HCT116 (cell line): ENCODE data around the gene TRAF2. TPM values are rescaled to one million over a fixed set of nuclear protein-coding genes. Genes with fewer than 3 reads are reported as not detected.

ENCODE experiments used
- ATAC-seq: fragments of 200-7000 bp; cut with Tn5 transposase; 2 replicates; pipeline ENCODE4 v1.9.1; 2020; ENCODE audit warnings: mild to moderate bottlenecking, moderate library complexity
- BruUV-seq: library from RNA; stranded (reverse); fragments of 400-500 nt; replicated peaks from 2 replicates; lab custom pipeline; 2021; lab: Mats Ljungman, UMichigan
- CTCF ChIA-PET: fragments of 300-600 bp; sonication (Branson Sonifier 250); formaldehyde crosslinking; loops from one replicate; lab custom pipeline; 2021; ENCODE audit warnings: antibody characterized with exemption; lab: Charles Lee
- POLR2A ChIA-PET: fragments of 300-600, 350-600 bp; sonication (Branson Sonifier 250); formaldehyde crosslinking; loops from one replicate; lab custom pipeline; 2021; ENCODE audit warnings: antibody characterized with exemption; lab: Charles Lee
- RAD21 ChIA-PET, 2 experiments: fragments of 300-600 bp; sonication (Branson Sonifier 250); formaldehyde crosslinking; loops; one replicate each; lab custom pipeline; 2023; ENCODE audit warnings: low total read pairs in 2 of 2; ENCODE audit not compliant: uncharacterized antibody in 2 of 2, unreplicated experiment in 2 of 2, low non-redundant PET in 1 of 2; lab: Charles Lee
- DNase-seq: peaks from one replicate; pipeline ENCODE4 v3.0.0-alpha.2; 2010; ENCODE audit warnings: low read depth, low spot score
- H2AFZ ChIP-seq: fragments of 200-600 bp; shearing (Covaris generic), sonication (generic); 2 replicates; pipeline ENCODE4 v1.6.1; 2017; ENCODE audit warnings: low read depth, mixed run types, mixed read lengths, antibody characterized with exemption, low read length; ENCODE audit not compliant: poor library complexity, severe bottlenecking
- H3K27ac ChIP-seq: 2 replicates; pipeline ENCODE4 v1.5.1; 2012; ENCODE audit warnings: low read depth, low read length
- H3K27me3 ChIP-seq: fragments of 200-600 bp; sonication (generic); 2 replicates; pipeline ENCODE4 v1.6.1; 2016; ENCODE audit warnings: mixed run types, low read length, mixed read lengths; ENCODE audit not compliant: insufficient read depth
- H3K36me3 ChIP-seq, 2 experiments: fragments of 200-500 bp in 1 of 2; fragments of 200-600 bp in 1 of 2; sonication (Bioruptor generic) in 1 of 2; sonication (generic) in 1 of 2; 2 replicates each; pipeline versions ENCODE4 v1.5.1 to v1.6.1; 2014 to 2016; ENCODE audit warnings: low read length in 2 of 2, inconsistent platforms in 1 of 2, mixed read lengths in 1 of 2, mixed run types in 1 of 2; ENCODE audit not compliant: insufficient read depth in 2 of 2, control insufficient read depth in 1 of 2
- H3K4me1 ChIP-seq, 2 experiments: fragments of 200-600 bp in 1 of 2; sonication (generic) in 1 of 2; 2 replicates each; pipeline versions ENCODE4 v1.5.1 to v1.6.1; 2012 to 2017; ENCODE audit warnings: low read length in 2 of 2, inconsistent platforms in 1 of 2, mild to moderate bottlenecking in 1 of 2, mixed read lengths in 1 of 2, mixed run types in 1 of 2, moderate library complexity in 1 of 2; ENCODE audit not compliant: insufficient read depth in 2 of 2, control insufficient read depth in 1 of 2
- H3K4me2 ChIP-seq: fragments of 200-600 bp; sonication (generic); 2 replicates; pipeline ENCODE4 v1.6.1; 2017; ENCODE audit warnings: mixed run types, low read length, mixed read lengths
- H3K4me3 ChIP-seq, 2 experiments: fragments of 200-600 bp in 1 of 2; sonication (generic) in 1 of 2; replicated peaks in 1 of 2; 2 replicates each; pipeline ENCODE4 v1.5.1; 2011 to 2016; ENCODE audit warnings: low read length in 2 of 2, control low read depth in 1 of 2, low read depth in 1 of 2, mild to moderate bottlenecking in 1 of 2, mixed read lengths in 1 of 2, mixed run types in 1 of 2
- H3K79me2 ChIP-seq: fragments of 200-600 bp; sonication (generic); 2 replicates; pipeline ENCODE4 v1.6.1; 2017; ENCODE audit warnings: mild to moderate bottlenecking, mixed run types, low read length, moderate library complexity, mixed read lengths; ENCODE audit not compliant: insufficient read depth
- H3K9ac ChIP-seq: fragments of 200-600 bp; sonication (generic); 2 replicates; pipeline ENCODE4 v1.6.1; 2016; ENCODE audit warnings: low read length, mixed read lengths
- H3K9me2 ChIP-seq: fragments of 200-600 bp; sonication (generic), shearing (Covaris generic); 2 replicates; pipeline ENCODE4 v1.6.1; 2017; ENCODE audit warnings: mixed run types, mild to moderate bottlenecking, moderate library complexity; ENCODE audit not compliant: insufficient read depth
- H3K9me3 ChIP-seq, 2 experiments: fragments of 200-500 bp in 1 of 2; fragments of 200-600 bp in 1 of 2; sonication (Bioruptor generic) in 1 of 2; sonication (generic) in 1 of 2; 2 replicates each; pipeline ENCODE4 v1.6.1; 2014 to 2017; ENCODE audit warnings: low read length in 2 of 2, mixed read lengths in 2 of 2, inconsistent platforms in 1 of 2, low read depth in 1 of 2, mild to moderate bottlenecking in 1 of 2, mixed run types in 1 of 2, moderate library complexity in 1 of 2; ENCODE audit not compliant: control insufficient read depth in 1 of 2, insufficient read depth in 1 of 2
- H4K20me1 ChIP-seq: fragments of 200-600 bp; sonication (generic), shearing (Covaris generic); 2 replicates; pipeline ENCODE4 v1.6.1; 2017; ENCODE audit warnings: mixed run types, mild to moderate bottlenecking, moderate library complexity; ENCODE audit not compliant: insufficient read depth
- CBX3 ChIP-seq: IDR thresholded peaks from 2 replicates; pipeline ENCODE4 v1.6.1; 2012; ENCODE audit warnings: low read depth
- CEBPB ChIP-seq: IDR thresholded peaks from 2 replicates; pipeline ENCODE4 v1.6.1; 2012; ENCODE audit warnings: low read depth
- ELF1 ChIP-seq: IDR thresholded peaks from 2 replicates; pipeline ENCODE4 v1.6.1; 2012; ENCODE audit warnings: low read depth, borderline replicate concordance
- EZH2 ChIP-seq: fragments of 200-600 bp; sonication (generic); IDR thresholded peaks from 2 replicates; pipeline ENCODE4 v1.6.1; 2017; ENCODE audit warnings: antibody characterized with exemption, mixed run types
- EZH2phosphoT487 ChIP-seq: fragments of 200-600 bp; IDR thresholded peaks from 2 replicates; pipeline ENCODE4 v1.6.1; 2018; ENCODE audit warnings: antibody characterized with exemption, borderline replicate concordance
- FOSL1 ChIP-seq: IDR thresholded peaks from 2 replicates; pipeline ENCODE4 v1.6.1; 2012; ENCODE audit warnings: low read depth
- JUND ChIP-seq: IDR thresholded peaks from 2 replicates; pipeline ENCODE4 v1.6.1; 2012
- POLR2AphosphoS5 ChIP-seq: IDR thresholded peaks from 2 replicates; pipeline ENCODE4 v1.6.1; 2011; ENCODE audit warnings: mild to moderate bottlenecking, low read depth, low read length, moderate library complexity
- RAD21 ChIP-seq: IDR thresholded peaks from 2 replicates; pipeline ENCODE4 v1.6.1; 2012; ENCODE audit warnings: low read depth, mild to moderate bottlenecking
- SP1 ChIP-seq: IDR thresholded peaks from 2 replicates; pipeline ENCODE4 v1.6.1; 2012; ENCODE audit warnings: low read depth
- SRF ChIP-seq: IDR thresholded peaks from 2 replicates; pipeline ENCODE4 v1.6.1; 2012; ENCODE audit warnings: low read depth
- YY1 ChIP-seq: IDR thresholded peaks from 2 replicates; pipeline ENCODE4 v1.6.1; 2011; ENCODE audit warnings: low read length, low read depth, moderate library complexity, mild to moderate bottlenecking; ENCODE audit not compliant: insufficient replicate concordance; ENCODE audit errors: extremely low read depth
- ZFX ChIP-seq: fragments of 450-650 bp; IDR thresholded peaks from 2 replicates; pipeline ENCODE4 v1.6.1; 2017
- ZNF274 ChIP-seq: fragments of 200-500 bp; sonication (Bioruptor generic); IDR thresholded peaks from 2 replicates; pipeline ENCODE4 v1.6.1; 2014; ENCODE audit warnings: mild to moderate bottlenecking, low read depth, low read length, inconsistent platforms
- intact Hi-C: fragments of 100-400 bp; cut with micrococcal nuclease; formaldehyde crosslinking; loops from 2 replicates; pipeline ENCODE4 v1.10.0; 2022
- total RNA-seq: library from RNA; stranded (reverse); gene quantifications from one replicate; pipeline ENCODE4 v1.2.1, GENCODE V29; 2021; ENCODE audit not compliant: unreplicated experiment
- TF ChIP-seq, protein P1 (sequence below): IDR thresholded peaks from 2 replicates; pipeline ENCODE4 v1.6.1; 2011; ENCODE audit warnings: mild to moderate bottlenecking, low read length, moderate library complexity; ENCODE audit not compliant: insufficient replicate concordance; ENCODE audit errors: extremely low read depth
- TF ChIP-seq, protein P2 (sequence below): IDR thresholded peaks from 2 replicates; pipeline ENCODE4 v1.6.1; 2012
- TF ChIP-seq, protein P3 (sequence below): IDR thresholded peaks from 2 replicates; pipeline ENCODE4 v1.6.1; 2012
- TF ChIP-seq, protein P4 (sequence below): IDR thresholded peaks from 2 replicates; pipeline ENCODE4 v1.6.1; 2012; ENCODE audit warnings: low read depth

TRAF2 gene
- total RNA-seq, 1 experiment from 2014 or later: 28.4 TPM

DNA sequence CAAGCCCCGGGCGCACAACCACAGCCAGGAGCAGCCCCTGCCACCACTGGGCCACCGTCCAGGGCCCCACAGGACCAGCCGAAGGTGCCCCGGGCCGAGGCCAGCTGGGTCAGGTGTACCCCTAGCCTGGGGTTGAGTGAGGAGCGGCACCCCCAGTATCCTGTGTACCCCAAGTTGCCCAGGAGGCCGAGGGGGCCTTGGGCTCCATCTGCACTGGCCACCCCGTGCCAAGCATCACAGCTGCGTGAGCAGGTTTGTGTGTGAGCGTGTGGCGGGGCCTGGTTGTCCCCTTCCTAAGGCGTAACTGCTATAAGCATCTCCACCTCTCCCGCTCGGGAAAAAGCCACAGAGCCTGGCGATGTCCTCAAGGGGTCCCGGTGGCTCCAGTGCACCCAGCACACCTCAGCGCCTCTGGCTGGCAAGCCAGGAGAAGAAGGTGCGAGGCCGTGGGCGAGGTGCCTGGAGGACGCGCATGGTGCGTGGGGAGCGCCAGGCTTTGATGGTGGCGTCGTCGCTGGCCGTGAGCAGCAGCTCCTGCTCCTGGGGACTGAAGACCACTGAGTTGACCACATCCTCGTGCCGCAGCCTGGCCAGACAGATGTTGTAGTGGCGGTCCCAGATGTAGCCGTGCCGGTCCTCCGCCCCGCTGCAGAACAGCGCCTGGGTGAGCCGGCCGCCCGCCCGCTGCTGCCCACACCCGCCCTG lies 54.4 kb downstream of the TRAF2 start:
- Histone ChIP-seq H3K4me1 (peaks cover 9 to 17% of the 10 kb centered on the region in 2 experiments; a peak in 3 of 4 replicates), H3K27me3 (no peaks in the 10 kb centered on the region), H3K4me3 (no peak overlapping the region), H3K9ac (no peak overlapping the region), H3K9me3 (no peaks in the 10 kb centered on the region), H4K20me1 (no peaks in the 10 kb centered on the region), H3K36me3 (peaks cover 12 to 15% of the 10 kb centered on the region in 2 experiments; a peak in 3 of 4 replicates), H3K4me2 (no peak overlapping the region), H2AFZ (no peak overlapping the region), H3K27ac (no peak overlapping the region), H3K79me2 (peaks cover 20% of the 10 kb centered on the region), H3K9me2 (no peaks in the 10 kb centered on the region)
- POLR2A ChIA-PET: no interaction called here
- ATAC-seq (no peak), DNase-seq (no peak)
- TF ChIP-seq SP1 (no peak), CBX3 (no peak), EZH2phosphoT487 (no peak), SRF (no peak), JUND (no peak), ZFX (no peak), FOSL1 (no peak), ELF1 (no peak), RAD21 (no peak), ZNF274 (no peak), YY1 (no peak), CEBPB (no peak), POLR2AphosphoS5 (no peak), EZH2 (no peak)
- TF ChIP-seq, protein P1, sequence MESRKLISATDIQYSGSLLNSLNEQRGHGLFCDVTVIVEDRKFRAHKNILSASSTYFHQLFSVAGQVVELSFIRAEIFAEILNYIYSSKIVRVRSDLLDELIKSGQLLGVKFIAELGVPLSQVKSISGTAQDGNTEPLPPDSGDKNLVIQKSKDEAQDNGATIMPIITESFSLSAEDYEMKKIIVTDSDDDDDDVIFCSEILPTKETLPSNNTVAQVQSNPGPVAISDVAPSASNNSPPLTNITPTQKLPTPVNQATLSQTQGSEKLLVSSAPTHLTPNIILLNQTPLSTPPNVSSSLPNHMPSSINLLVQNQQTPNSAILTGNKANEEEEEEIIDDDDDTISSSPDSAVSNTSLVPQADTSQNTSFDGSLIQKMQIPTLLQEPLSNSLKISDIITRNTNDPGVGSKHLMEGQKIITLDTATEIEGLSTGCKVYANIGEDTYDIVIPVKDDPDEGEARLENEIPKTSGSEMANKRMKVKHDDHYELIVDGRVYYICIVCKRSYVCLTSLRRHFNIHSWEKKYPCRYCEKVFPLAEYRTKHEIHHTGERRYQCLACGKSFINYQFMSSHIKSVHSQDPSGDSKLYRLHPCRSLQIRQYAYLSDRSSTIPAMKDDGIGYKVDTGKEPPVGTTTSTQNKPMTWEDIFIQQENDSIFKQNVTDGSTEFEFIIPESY: no peak
- TF ChIP-seq, protein P2, sequence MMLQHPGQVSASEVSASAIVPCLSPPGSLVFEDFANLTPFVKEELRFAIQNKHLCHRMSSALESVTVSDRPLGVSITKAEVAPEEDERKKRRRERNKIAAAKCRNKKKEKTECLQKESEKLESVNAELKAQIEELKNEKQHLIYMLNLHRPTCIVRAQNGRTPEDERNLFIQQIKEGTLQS: no peak
- TF ChIP-seq, protein P3, sequence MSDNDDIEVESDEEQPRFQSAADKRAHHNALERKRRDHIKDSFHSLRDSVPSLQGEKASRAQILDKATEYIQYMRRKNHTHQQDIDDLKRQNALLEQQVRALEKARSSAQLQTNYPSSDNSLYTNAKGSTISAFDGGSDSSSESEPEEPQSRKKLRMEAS: no peak
- TF ChIP-seq, protein P4, sequence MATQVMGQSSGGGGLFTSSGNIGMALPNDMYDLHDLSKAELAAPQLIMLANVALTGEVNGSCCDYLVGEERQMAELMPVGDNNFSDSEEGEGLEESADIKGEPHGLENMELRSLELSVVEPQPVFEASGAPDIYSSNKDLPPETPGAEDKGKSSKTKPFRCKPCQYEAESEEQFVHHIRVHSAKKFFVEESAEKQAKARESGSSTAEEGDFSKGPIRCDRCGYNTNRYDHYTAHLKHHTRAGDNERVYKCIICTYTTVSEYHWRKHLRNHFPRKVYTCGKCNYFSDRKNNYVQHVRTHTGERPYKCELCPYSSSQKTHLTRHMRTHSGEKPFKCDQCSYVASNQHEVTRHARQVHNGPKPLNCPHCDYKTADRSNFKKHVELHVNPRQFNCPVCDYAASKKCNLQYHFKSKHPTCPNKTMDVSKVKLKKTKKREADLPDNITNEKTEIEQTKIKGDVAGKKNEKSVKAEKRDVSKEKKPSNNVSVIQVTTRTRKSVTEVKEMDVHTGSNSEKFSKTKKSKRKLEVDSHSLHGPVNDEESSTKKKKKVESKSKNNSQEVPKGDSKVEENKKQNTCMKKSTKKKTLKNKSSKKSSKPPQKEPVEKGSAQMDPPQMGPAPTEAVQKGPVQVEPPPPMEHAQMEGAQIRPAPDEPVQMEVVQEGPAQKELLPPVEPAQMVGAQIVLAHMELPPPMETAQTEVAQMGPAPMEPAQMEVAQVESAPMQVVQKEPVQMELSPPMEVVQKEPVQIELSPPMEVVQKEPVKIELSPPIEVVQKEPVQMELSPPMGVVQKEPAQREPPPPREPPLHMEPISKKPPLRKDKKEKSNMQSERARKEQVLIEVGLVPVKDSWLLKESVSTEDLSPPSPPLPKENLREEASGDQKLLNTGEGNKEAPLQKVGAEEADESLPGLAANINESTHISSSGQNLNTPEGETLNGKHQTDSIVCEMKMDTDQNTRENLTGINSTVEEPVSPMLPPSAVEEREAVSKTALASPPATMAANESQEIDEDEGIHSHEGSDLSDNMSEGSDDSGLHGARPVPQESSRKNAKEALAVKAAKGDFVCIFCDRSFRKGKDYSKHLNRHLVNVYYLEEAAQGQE: no peak
- CTCF ChIA-PET: no interaction called here
- intact Hi-C loops: loop anchor here (5.0 to 10.0 kb wide), 2 partner anchors 96 to 153 kb away; partner anchors contain the start of genes AJM1 and PHPT1
- no TSS peak for BruUV-seq
- RAD21 ChIA-PET: no interaction called here
